ENCODE data around the gene KRTAP10-3.

The KRTAP10-3 gene

DNA sequence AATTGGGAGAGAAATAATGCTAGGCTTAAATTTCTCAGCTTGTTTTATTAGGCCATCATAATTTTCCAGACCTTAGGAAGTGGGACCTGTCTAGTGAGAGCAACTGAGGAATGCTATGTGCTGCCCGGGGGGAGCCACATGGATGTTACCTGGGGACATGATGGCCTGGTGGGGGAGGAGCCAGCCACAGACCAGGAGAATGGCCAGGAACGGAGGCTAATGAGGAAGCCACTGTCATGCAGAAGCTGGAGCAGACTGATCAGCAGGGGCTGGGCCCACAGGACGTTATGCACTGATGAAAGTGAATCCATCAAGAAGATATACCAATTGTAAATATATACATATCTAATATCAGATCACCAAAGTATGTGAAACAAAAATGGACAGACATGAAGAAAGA is 14.0 kb downstream of the KRTAP10-3 start:
- DNase-seq = no peak

DNA sequence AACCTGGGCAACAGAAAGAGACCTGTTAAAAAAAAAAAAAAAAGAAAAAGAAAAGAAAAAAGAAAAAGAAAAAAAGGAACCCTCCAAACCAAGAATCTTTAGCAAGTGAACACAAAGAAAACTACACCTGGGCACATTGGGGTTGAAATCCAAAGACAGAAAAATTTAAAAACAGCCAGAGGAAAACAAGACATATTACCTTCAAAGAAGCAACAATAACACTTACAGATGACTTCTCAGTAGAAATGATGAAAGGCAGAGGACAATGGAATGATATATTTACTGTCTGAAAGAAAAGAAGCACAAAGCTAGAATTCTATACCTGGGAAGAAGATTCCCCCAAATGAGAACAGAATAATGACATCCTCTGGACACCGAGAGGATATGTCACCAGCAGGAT is 15.9 kb downstream of the KRTAP10-3 start:
- DNase-seq = no peak

DNA sequence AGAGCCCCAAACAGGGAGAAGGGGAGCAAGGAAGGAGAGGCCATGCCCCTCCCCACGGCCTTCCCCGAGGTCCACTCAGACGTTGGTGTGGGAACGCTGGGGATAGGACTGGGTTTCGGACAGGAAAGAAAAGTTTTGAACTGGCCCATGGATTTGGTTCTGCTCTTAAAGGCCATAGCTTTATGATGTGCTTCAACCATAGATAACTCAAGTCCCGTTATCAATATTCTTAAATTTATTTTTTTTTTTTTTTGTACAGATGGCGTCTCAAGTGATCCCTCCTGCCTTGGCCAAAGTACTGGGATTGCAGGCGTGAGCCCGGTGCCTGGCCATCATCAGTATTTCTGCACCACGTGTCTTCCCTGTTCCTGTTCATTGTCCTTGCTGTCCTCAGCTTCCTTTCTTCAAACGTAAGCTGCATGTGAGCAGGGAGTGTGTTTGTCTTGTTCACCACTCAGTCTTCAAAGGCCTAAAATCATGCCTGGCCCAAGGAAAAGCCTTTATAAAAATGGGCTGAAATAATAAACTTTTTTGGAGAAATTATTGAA is 17.8 kb downstream of the KRTAP10-3 start:
- no peak for DNase-seq

DNA sequence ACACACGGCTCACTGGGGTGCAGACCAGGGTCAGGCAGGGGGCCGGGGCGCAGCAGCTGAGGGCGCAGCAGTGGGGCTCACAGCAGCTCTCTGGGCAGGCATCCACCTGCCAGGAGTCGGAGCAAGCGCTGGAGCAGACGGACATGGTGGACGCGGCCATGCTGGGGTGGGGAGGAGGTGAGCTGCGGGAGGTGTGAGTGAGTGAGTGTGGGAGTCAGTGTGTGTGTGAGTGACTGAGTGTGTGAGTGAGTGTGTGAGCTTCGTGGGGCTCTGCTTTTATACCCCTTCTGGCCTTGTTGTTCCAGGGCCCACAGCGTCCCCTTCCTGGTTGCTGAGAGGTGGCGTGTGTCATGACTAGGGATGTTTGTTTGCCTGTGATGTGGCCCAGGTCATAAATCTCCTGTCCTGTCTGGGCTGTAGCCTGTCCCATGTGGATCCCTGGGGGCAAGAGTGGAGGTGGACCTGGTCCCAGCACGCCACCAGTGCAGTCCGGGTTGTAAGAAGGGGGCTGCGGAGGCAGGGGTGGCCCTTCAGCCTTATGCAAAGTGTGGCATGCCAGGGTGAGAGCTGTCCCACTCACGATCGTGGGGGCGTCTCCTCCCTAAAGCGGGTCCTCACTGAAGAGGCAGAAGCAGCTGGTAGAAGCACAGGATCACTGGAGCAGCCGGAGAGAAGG is 18.5 kb downstream of the KRTAP10-3 start, which contains the start of gene KRTAP10-1:
KRTAP10-1 (minus strand) TSS at position 205 of the 676 bp plus-strand sequence; CDS start at position 160, 45 bp downstream.
- no peak for DNase-seq

DNA sequence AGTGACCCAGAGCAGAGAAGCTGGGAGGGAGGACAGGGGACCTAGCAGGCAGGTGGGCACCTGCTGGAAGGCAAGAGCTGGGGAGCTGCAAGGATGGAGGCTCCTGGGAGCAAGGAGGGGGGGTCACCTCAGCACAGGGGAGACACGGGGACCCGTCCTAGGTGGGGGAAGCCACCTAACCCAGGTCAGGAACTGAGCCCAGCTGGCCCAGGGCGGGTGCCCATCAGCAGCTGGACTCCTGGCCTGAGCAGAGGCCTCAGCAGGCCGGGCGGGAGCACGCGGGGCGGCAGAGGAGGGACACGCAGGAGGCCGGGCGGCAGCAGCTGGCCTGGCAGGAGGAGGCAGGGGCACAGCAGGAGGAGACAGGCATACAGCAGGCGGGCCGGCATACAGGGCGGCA is 19.5 kb downstream of the KRTAP10-3 start:
- no peak for DNase-seq

DNA sequence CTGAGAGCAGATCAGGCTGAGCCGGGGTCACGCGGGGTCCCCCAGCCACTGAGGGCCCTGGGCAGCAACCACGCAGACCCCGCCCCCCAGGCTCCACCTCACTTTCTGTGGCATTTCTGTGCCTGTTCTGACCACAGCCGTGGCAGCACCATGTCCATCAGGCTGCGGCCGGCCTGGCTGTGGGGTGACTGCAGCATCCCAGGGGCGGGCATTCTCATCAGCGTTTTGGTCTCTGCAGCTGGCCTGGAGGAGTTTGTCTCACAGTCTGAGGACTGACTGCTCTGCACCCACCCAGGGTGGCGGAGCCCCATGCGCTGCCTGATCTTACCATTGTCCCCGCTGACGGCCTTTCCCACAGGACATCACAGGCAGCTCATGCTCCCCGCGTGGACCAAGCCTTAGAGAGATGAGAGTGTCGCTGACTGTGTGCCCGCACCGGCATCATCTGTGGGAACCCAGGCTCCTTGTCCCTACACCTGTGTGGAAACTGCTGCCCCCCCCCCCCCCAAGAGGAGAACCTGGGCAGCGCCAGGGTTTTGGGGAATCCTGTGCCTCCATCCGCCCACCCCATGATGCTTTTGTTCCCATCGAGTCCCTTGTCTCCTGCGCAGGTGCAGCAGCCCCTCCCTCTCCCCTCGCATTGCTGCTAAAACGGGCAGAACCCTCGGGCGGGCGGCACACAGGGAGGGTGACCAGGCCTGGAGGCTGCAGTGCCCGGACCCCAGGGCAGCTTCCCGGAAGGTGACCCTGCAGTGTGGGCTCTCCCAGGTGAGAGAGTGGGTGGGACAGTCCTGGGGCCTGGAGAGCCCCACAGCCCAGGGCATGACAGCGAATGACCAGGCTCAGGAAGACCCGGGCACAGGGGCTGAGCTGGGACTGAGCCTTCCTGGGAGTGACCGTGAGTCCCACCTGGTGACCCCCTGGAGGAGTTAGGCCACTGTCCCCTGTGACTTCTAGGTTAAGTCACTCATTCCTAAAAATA is 20.4 kb downstream of the KRTAP10-3 start:
- no peak for DNase-seq

DNA sequence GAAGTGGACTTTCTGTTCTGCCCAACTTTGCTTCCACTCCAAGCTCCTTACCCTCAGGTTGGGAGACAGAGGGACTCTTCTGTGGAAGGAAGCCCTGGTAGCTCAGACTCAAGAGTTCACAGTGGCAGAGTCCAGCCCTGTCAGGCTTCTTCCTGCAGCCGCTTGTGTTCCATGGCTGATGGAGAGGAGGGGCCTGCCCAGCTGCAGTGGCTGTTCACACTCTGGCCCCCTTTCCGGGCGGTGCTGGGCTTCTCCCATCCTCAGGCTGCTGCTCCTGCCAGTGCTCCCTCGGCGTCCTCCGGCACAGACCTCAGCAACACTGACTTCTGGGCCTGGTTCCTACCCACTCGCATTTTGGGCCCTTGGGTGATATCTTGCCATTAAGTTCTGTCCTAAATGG is 22.6 kb downstream of the KRTAP10-3 start:
- no peak for DNase-seq

DNA sequence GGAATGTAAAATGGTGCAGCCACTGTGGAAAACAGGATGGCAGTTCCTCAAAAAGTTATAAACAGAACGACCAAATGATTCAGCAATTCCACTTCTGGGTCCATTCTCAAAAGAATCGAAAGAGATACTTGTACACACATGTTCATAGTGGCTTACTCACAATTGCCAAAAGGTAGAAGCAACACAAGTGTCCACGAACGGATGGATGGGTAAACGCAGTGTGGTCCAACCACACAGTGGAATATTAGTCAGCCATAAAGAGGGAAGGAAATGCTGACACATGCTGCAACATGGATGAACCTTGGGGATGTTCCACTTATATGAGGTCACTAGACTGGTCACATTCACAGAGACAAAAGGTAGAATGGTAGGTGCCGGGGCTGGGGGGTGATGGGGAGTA is 23.9 kb downstream of the KRTAP10-3 start:
- peak; percentile 19 for DNase-seq

DNA sequence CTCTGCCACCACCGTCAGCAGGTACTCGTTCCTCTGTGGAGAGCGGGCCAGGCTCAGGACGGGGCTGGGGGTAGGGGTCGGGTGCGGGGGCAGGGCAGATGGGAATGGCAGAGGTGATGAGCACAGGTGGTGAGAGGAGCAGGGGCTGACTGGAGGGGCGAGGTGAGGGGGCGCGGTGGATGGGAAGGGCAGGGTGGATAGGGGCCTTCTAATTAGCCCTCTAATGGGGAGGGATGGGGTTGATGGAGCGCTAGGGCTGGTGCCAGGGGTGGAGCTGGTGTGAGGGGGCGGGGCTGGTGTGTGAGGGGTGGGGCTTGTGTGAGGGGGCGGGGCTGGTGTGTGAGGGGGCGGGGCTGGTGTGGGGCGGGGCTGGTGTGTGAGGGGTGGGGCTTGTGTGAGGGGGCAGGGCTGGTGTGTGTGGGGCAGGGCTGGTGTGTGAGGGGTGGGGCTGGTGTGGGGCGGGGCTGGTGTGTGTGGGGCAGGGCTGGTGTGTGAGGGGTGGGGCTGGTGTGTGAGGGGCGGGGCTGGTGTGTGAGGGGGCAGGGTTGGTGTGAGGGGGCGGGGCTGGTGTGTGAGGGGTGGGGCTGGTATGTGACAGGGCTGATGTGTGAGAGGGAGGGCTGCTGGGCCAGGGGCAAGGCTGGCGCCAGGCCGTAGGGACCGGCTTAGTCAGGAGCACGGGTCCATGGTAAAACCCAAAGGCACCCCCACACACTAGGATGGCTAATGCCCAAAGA is 24.5 kb downstream of the KRTAP10-3 start:
- no peak for DNase-seq

DNA sequence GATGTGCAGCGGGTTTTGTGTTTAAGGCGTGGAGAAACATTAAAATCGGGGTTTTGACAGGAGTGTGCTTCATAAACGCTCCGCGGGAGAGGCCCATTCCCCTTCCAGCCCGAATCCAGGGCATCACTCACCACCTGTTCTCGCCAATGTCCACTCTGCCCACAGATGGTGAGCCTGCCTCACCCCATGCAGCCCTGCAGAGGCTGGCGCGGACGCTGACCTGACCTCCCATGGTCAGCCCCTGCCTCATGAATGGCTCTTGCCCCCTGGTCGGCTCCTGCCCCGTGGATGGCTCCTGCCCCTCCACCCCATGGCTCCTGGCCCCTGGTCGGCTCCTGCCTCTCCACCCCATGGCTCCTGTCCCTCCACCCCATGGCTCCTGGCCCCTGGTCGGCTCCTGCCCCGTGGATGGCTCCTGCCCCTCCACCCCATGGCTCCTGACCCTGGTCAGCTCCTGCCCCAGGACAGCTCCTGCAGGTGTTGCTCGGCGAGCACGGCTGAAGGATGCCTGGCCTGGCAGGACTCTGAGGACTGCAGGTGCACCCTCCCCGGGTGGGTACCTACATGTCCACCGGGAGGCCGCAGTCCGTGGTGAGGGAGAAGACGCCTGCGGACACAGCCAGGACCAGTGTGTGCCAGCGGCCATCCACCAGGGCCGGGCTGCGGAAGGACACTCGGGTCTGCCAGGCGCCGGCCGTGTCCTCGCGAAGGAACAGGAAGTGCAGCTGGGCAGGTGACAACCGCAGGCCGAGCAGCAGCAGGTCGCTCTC is 25.3 kb downstream of the KRTAP10-3 start:
- DNase-seq = no peak

DNA sequence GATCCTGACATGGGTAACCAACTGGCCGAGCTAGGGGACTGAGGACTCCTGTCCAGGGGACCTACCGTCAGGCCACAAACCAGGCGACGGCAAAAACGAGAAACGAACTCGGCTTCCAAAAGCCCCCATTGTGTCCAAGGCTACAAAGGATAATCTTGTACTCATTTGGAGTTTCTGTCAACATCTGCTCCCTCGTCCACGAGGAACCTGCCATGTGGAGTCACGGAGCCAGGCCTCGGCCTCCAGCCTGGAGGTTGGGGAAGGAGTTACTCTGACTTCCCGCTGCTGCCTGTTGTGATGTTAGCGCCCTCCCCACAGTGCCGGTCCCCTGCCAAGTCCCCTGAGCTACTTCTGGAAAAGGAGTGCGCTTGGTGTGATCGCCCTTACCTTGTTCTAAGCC is 25.9 kb downstream of the KRTAP10-3 start:
- DNase-seq = no peak

DNA sequence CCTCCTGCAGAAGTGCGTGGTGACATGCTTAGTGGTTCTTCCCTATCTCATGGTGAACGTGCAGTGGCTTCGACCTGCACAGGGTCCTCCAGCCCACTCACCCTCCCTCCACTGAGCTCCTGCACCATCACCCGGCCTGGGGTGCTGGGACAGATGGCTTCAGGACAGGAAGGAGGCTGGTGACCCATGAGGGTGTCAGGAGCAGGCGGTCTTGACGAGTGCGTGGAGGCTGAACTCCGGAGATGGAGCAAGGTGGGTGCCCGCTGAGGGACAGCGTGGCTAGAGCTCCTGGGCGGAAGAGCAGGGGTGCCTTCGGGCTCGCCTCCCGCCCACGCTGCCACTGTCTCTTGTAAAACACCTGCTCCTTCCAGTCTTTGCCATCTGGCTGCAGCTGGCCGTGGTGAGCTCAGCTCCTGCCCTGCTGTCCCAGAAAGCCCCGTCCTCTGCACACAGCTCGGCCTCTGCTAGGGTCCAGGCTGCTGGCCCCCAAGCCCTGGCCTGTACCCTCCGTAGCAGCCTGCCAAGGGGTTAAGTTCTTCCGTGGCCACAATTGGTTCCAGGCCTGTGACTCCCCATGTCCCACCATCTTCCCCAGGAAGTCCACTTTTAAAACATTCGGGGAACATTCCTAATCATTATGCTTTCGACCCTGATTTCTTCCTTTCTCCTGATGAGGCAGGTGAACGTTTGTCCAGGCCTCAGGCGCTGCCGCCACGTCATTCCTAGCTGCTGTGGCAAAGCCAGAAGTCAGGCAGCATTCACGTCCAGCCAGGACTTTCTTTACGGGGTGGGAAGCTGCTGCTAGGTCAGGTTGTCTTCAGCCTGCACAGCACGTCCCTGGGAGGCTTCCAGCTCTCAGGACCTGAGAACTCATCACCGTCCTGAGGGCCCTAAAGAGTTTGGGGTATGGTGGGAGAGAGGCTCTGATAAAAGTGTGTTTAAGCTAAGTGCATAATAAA is 26.7 kb downstream of the KRTAP10-3 start:
- no peak for DNase-seq

DNA sequence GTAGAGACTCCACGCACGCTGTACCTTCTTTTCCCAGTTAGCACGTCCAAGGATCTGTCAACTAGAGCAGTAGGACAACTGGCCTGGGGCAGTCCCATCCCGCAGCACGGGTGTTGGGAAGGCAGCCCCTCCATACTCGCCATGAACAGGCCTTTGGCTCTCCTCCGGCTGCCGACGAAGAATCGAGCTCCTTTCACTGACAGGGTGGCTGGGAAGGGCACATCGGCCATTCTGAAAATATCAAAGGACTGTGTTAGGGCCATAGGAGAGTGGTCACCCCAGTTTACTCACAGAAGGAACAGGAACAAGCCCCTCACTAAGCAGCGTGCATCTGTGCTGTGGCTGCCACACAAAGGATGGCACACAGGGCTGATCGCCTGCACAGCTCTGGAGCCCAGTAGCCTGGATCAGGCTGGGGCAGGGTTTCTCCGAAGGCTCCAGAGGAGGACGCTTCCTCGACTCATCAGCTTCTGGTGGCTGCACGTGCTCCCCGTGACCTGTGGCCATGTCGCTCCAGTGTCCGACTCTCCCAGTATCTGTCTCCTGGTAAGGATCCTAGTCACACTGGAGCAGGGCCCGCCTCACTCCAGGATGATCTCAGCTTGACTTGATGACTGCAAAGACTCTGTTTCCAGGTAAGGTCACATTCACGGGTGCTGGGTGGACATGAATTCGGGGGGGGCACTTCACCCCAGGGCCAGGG is 27.5 kb downstream of the KRTAP10-3 start:
- no peak for DNase-seq

DNA sequence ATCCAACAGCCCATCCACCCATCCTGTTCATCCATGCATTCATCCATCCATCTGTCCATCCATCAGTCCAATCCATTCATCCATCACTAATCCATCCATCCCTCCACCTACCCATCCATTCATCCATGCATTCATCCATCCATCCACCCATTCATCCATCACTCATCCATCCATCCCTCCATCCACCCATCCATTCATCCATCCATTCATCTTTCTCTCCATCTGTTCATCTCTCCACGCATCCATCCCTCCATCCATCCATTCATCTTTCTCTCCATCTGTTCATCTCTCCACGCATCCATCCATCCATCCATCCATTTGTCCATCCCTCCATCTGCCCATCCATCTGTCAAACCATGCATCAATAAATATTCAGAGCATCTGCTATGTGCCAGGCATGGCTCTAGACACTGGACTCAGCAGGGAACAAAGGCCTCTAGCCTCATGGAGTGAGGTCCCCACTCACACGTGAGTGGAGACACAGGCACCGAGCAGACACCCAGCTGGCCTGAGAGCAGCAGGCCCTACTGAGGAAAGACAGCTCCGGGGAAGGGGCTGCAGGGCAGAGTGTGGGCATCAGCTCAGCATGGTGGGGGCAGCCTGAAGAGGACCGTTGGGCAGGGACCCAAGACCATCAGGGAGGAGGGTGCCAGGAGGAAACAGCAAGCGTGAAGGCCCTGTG is 28.2 kb downstream of the KRTAP10-3 start:
- DNase-seq = no peak

DNA sequence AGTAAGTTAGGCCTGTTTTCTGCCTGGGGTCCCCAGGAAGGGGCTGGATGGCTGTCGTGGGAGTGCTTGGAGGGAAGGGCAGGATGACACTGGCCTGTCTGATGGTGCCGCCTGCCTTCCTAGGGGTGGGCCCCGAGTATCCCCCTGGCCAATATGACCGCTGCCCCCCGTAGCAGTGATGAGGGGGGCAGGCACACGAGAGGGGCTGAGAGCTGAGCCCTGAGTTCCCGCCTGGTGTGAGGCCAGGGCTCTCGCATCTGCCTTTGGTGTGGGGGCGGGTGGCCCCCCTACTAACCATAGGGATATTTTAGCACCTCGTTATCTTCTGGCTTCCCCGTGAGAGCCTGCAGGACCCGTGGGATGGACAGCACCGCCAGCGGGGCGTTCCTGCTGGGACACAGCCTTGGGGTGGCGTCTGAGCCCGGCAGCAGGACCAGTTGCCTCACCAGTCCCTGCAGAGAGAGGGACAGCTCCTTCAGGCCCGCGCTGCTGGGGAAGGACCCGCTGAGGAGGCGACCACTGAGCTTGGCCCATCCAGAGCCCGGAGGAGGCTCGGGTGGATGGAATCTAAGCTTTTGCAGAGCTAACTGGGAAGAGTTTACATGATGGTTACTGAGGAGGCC is 29.0 kb downstream of the KRTAP10-3 start:
- no peak for DNase-seq

DNA sequence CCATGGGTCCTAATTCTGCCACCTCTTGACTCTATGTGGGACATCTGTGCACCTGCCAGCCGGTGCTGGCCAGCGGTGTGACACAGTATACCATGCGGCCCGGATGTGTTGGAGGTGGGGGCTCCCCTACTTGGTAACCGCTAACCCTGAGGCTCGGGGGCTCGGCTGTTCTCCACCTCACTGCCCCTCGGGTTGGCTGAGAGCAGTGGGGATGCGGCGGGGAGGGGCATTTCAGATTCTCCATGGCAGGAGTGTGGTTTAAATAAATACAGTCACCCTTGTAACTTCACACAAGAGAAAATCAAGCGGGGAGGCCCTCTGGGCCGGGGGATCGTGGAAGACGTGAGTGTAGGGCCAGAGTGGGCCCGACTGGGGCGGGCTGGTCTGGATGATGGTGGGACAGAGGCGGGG is 29.6 kb downstream of the KRTAP10-3 start:
- DNase-seq = no peak

DNA sequence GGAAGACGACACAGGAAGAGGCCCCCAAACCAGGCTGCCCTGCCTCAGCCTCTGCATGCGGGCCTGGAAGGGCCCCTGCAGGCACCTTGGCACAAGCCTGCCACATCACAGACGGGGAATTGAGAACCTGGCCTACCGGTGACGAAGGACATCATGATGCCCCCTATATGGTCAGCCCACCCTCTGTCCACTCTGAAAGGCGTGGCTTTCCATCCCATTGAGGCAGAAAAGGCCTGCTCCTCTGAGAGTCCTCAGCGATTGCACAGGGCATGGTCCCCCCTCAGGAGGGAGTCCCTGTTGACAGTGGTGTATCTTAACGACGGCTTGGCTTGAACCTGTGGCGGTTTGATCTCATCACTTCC is 30.0 kb downstream of the KRTAP10-3 start:
- no peak for DNase-seq

DNA sequence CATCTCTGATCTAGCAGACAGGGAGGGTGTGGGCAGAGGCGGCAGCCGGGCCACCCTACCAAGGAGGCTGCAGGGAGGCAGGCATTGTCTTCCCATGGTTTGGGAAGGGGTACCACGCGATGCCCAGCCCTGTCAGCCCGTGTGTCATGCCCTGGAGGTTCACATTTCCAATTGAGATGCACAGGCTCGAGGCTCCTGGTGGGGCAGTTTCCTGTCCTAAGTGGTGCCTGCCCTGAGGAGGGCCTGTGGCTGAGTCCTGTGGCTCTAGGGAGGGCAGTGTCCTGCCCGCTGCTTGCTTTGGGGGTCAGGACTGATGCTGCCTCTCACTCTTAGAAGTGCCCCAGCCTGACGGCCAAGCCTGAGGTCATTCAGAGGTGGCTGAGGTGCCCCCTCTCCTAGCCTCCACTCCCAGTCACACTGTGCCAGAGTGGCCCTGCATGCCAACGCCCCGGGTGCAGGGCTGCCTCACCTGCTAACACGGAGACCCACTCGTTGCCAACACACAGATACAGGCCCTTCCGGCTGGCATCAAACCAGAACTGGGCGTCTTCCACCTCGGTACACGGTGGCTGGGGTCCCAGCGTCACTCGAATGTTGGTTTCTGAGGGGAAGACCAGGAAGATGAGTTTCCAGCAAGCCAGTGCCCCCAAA is 30.5 kb downstream of the KRTAP10-3 start:
- no peak for DNase-seq
